HG03439 (cell line): Measurements from ENCODE around the gene GNAI1.

Source experiments
- ATAC-seq: cut with Tn5 transposase; IDR thresholded peaks from one replicate; pipeline ENCODE4 v1.9.1; 2021; ENCODE audit warnings: mild to moderate bottlenecking, moderate library complexity; ENCODE audit not compliant: unreplicated experiment

GNAI1 gene

GRCh38 chr7:80134536-80135308, at the start of gene GNAI1:
GNAI1 (plus strand) TSS chr7:80134831; CDS start chr7:80135161, 330 bp downstream.
- ATAC-seq = peak; percentile 50

GRCh38 chr7:80087051-80087770, 47.4 kb upstream of the GNAI1 start:
- ATAC-seq = no peak

GRCh38 chr7:80087771-80088170, 46.9 kb upstream of the GNAI1 start:
- no peak for ATAC-seq

- ATAC-seq = no peak
Observed at GRCh38 chr7:80088705-80089104, 45.9 kb upstream of the GNAI1 start.

- no peak for ATAC-seq
Observed at GRCh38 chr7:80089366-80089765, 45.3 kb upstream of the GNAI1 start.

- ATAC-seq = no peak
Observed at GRCh38 chr7:80093349-80093748, 41.3 kb upstream of the GNAI1 start.

- ATAC-seq = no peak
Observed at GRCh38 chr7:80095545-80095944, 39.1 kb upstream of the GNAI1 start.

GRCh38 chr7:80097756-80098155, 36.9 kb upstream of the GNAI1 start:
- ATAC-seq = no peak

GRCh38 chr7:80098795-80099194, 35.8 kb upstream of the GNAI1 start:
- ATAC-seq = no peak

GRCh38 chr7:80100254-80100653, 34.4 kb upstream of the GNAI1 start:
- ATAC-seq = no peak

- ATAC-seq = no peak
Observed at GRCh38 chr7:80105701-80106408, 28.8 kb upstream of the GNAI1 start.

GRCh38 chr7:80106498-80107113, 28.0 kb upstream of the GNAI1 start:
- ATAC-seq = no peak

- no peak for ATAC-seq
Observed at GRCh38 chr7:80107278-80107677, 27.4 kb upstream of the GNAI1 start.

GRCh38 chr7:80110376-80110775, 24.3 kb upstream of the GNAI1 start:
- ATAC-seq = no peak

GRCh38 chr7:80114159-80114558, 20.5 kb upstream of the GNAI1 start:
- no peak for ATAC-seq

GRCh38 chr7:80124526-80125264, 9.9 kb upstream of the GNAI1 start:
- no peak for ATAC-seq

- no peak for ATAC-seq
Observed at GRCh38 chr7:80127412-80128160, 7.0 kb upstream of the GNAI1 start.

- no peak for ATAC-seq
Observed at GRCh38 chr7:80128918-80129317, 5.7 kb upstream of the GNAI1 start.

- no peak for ATAC-seq
Observed at GRCh38 chr7:80129785-80130184, 4.8 kb upstream of the GNAI1 start.
